DND-41 (cell line): Measurements from ENCODE around the gene GRK1.

Experiments
- CTCF ChIP-seq: IDR thresholded peaks from 2 replicates; pipeline ENCODE4 v1.5.1; 2012; ENCODE audit warnings: borderline replicate concordance, low read length, moderate library complexity, mild to moderate bottlenecking; ENCODE audit not compliant: poor library complexity, severe bottlenecking; ENCODE audit errors: extremely low read depth
- EZH2 ChIP-seq: IDR thresholded peaks from 3 replicates; pipeline ENCODE4 v1.6.1; 2012; ENCODE audit warnings: borderline replicate concordance, low read depth, mild to moderate bottlenecking, moderate library complexity, low read length, inconsistent platforms; ENCODE audit not compliant: severe bottlenecking

- TF ChIP-seq CTCF: no peak
- TF ChIP-seq EZH2: no peak
Measured at GRCh38 chr13:113632706-113633484, 34.1 kb upstream of the GRK1 start.
